ENCODE measurements around the gene MVD.

The MVD gene

DNA sequence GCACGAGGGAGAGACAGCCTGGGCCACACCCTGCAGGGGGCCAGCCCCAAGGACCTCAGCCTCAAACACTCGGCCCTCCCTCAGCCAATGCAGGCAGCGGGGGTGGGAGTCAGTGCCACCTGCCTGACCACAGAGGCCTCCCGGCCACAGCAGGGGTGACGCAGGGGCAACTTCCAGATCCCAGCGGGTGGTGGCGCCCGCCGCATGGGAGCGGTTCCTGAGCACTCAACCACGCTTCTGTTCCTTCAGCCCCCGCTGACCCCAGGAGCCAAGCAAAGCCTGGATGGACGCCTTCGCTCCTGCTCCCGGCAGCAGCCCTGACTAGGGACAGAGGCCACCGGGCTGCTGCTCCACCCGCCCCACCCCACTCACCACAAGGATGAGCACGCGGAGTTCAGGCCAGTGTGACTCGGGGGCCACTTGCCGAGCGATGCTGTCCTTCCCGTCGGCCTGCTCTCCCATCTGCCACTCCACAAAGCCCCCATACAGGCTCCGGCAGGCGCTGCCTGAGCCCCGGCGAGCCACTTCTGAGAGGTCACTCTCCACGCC, 7.1 kb downstream of the MVD start:
- DNase-seq (ENCODE audit: low read depth in 2 of 2) = no peak

DNA sequence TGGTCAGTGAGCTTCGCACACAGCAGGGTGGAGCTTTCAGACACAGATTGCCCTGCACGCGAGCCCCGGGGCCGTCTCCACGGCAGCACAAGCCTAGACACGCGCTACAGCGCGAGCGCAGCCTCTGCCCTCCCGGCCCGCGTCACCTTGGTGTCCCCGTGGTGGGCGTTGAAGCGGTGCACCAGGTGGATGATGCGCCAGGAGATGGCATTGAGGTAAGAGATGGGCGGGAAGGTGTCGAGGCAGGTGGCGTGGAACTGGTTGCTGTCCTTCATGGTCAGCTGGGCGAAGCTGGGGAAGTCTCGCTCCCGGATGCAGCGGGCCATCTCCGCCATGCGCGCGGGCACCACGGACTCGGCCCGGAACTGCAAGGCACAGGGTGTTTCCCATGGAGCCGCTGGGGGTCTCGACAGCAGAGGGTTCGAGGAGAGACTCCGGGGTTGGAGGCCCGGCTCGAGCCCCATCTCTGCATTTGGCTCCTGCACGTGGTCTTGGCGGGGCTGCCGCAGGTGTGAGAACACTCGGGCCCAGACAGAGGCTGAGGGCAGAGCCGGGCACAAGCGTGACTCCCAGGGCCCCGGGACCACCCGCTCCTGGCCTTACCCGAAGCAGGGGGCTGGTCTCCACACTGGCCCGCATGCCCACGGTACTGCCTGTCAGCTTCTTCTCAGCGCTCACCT, 7.7 kb downstream of the MVD start:
- no peak for DNase-seq (ENCODE audit: low read depth in 2 of 2)

GRCh38 chr16:88654363-88655052, 8.4 kb downstream of the MVD start:
- no peak for DNase-seq (ENCODE audit: low read depth in 2 of 2)

GRCh38 chr16:88653596-88654362, 9.1 kb downstream of the MVD start:
- DNase-seq (ENCODE audit: low read depth in 2 of 2) = no peak

DNA sequence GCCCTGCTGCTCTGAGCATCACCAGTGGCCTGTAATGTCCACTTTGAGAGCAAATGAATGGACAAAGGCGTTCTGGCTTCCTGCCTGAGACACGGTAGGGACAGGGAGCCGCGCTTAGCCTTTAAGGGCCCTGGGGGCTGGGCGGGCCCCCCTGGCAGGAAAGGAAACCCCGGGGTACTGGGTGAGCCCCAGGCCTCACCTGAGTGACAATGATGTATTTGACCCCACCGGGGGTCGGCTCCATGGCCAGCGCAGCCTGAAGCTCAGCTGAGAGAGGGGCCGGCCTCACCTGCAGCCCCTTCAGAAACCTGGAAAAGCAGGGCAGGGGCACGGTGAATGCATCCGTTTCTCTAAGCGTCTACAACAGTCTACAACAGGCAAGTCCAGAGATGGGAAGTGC, 9.8 kb downstream of the MVD start:
- no peak for DNase-seq (ENCODE audit: low read depth in 2 of 2)

DNA sequence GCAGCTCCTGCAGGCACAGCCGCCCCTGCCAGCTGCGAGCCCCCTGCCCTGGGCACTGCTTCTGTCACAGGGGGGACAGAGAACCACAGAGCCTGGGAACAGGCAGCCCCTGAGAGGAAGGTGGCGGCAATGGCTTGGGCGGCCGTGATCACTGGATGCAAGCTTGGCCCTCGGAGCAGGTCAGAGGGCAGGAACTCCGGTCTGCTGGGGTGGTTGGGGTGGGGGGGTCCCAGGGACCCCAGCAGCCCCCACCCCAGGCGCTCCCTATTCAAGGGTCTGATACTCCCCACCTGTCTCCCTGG, 10.2 kb downstream of the MVD start:
- DNase-seq (ENCODE audit: low read depth in 2 of 2) = no peak

DNA sequence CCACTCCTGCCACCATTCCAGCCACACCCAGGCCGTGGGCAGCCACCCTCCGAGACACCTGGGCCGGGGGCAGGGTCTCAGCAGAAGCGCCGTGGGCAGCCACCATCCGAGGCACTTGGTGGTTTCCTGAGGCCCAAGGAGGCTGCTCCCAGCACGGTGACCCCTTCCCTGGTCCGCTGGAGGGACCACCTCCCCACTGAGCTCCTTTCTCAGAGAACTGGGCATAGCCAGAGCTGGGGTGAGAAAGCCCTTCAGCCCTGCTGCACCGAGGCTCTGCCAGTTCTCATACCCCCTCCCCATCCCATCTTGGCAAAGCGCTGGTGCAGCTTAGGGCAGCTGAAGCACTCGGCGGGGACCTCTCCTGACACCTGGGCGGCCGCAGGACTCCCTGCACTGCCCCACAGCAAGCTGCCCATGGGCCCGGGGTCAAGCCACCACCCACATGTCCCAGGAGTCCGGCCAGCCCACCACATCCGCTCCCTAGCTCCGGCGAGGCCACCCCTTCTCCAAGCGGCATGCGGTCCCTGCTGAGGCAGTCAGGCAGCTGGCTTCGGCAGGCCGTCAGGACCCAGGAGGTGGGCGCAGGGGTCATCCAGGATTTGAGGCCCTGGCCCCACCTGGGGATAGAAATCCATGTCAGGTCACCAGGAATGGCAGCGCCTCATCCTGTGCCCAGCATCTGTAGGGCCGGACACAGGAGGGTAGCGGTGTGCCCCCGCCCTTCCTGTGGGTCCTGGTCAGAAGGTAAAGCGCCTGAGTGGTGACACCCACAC, 10.7 kb downstream of the MVD start:
- DNase-seq (ENCODE audit: low read depth in 2 of 2) = no peak

- no peak for DNase-seq (ENCODE audit: low read depth in 2 of 2)
Measured at GRCh38 chr16:88651276-88651988, 11.5 kb downstream of the MVD start.

GRCh38 chr16:88650749-88651275, 12.1 kb downstream of the MVD start, which contains the start of gene CYBA:
CYBA (minus strand) TSS chr16:88651053; CDS start chr16:88651013, 40 bp downstream.
- DNase-seq (ENCODE audit: low read depth in 2 of 2) = peak; percentile 59 to 64

- no peak for DNase-seq (ENCODE audit: low read depth in 2 of 2)
Measured at GRCh38 chr16:88649924-88650748, 12.8 kb downstream of the MVD start.

DNA sequence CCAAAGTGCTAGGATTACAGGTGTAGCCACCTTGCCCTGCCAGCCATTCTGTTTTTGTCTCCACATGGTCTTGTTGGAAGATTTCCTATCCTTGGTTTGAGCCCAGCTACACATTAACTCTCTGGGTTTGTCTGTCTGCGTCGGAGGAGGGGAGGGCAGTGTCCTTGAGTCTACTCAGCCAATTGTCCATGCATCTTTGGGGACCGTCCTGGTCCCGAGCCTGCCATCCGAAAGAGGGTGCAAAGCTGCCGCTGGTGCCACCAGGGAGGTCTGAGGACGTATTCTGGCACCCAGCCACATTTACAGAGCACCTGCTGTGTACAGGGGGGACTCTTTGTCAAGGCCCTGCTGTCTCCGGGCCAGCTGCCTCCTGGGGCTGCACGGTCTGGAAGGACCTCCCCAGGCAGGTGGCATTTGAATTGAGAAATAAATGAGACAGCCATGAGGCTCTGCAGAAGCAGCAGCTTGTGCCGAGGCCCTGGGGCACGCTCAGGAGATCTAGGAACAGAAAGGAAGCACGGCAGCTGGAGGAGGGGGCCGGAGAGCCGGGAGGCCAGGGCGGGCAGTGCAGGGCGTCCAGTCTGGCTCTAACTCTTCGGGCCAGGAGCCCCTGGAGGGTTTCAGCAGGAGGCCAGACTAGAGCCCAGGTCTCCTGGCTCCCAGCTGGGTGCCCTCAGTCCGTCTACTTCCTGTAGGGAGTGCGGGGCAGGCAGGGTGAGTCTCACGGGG, 13.5 kb downstream of the MVD start:
- no peak for DNase-seq (ENCODE audit: low read depth in 2 of 2)

GRCh38 chr16:88647178-88648070, 15.5 kb downstream of the MVD start:
- no peak for DNase-seq (ENCODE audit: low read depth in 2 of 2)

DNA sequence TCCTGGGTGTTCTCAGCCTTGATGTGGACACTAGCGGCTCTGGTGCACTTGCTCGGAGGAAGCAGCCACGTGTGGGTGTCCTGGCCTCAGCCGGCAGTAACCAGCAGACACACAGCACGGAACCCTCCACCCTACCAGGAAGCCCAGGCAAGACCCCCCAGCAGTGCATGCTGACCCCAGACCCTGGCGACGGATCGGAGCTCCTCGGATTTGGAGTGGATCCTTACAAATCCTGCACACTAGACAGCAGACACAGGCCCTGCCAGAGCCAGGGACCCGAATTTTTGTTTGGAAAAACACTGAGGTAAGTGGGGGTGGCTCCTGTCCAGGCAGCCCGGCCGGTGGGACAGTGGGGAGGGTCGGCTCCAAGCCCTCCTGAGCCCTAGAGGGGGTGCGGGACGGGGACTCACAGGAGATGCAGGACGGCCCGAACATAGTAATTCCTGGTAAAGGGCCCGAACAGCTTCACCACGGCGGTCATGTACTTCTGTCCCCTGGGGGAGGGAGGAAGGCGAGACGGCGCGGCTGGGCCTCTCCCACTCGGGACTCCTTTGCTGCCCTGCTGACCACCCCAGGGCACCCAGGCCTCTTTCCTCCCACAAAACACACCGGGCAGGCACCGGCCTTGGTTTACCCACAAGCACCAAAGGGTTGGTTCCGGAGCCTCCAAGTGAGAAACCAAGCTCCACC, 16.4 kb downstream of the MVD start:
- DNase-seq (ENCODE audit: low read depth in 2 of 2) = no peak

DNA sequence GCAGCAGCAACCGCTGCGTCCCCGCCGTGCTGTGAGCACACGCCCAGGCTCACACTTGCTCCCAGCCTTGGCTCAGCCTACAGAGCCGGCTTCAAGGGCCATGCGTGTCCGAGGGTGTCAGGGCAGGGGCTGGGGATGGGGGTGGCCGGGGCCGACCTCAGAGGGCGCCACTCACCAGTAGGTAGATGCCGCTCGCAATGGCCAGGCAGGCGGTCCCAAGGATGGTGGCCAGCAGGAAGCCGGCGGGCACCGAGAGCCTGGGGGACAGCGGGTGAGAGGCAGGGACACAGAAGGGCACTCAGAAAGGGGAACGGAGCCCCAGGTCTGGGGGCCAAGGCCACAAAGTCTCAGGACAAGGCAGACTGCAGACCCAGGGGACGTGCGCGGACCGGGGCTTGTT, 16.9 kb downstream of the MVD start:
- no peak for DNase-seq (ENCODE audit: low read depth in 2 of 2)

DNA sequence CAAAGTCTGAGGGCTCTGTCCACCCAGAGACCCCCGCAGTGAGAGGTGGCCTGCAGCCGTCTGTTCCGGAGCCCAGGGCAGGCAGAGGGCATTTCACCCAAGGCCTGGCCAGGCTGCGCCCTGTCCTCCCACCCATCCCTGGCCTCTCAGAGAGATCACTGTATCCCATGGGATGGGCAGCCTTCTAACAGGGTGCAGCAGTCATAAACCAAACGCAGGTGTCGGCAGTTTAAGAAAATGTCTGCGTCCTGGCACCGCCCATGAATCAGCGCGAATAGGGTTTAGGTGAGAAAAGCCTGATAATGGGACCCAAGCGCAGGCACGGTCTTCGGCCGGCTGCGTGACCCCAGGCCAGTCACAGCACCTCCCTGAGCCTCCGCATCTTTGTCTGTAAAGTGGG, 17.4 kb downstream of the MVD start:
- DNase-seq (ENCODE audit: low read depth in 2 of 2) = no peak

DNA sequence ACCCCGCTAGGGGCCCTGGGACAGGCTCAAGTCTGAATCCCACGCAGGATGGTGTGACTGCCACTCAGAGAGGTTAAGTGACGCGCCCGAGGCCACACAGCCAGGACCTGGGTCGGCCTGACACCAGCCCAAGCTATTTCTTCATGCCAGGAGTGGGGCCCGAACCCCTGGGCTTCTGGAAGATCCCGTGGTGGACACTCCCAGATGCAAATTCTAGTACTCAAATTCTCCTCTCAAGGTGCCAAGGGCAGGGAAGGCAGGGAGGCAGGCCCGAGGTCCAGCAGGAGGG, 19.3 kb downstream of the MVD start:
- no peak for DNase-seq (ENCODE audit: low read depth in 2 of 2)

- no peak for DNase-seq (ENCODE audit: low read depth in 2 of 2)
Measured at GRCh38 chr16:88642881-88643643, 19.8 kb downstream of the MVD start.
